CD14-positive monocyte (primary cell): ENCODE data around the gene TENT4A. TPM values are rescaled to one million over a fixed set of nuclear protein-coding genes. Genes with fewer than 3 reads are reported as not detected.

Source experiments
- DNase-seq, 3 donors: peaks; one replicate each; pipeline ENCODE4 v3.0.0-alpha.2; 2011 to 2022
- H2AFZ ChIP-seq: 2 replicates; pipeline ENCODE4 v1.6.0; 2012; ENCODE audit warnings: mild to moderate bottlenecking, low read depth, low read length, inconsistent platforms; ENCODE audit not compliant: insufficient read depth, poor library complexity, severe bottlenecking
- H3K27ac ChIP-seq, 2 donors: 1 replicate in 1 of 2; 2 replicates in 1 of 2; pipeline ENCODE4 v1.5.1; 2012 to 2013; ENCODE audit warnings: low read length in 2 of 2, control low read depth in 1 of 2, inconsistent platforms in 1 of 2, low read depth in 1 of 2, mild to moderate bottlenecking in 1 of 2
- H3K27me3 ChIP-seq, 2 donors: one replicate each; pipeline versions ENCODE4 v1.6.0 to v1.6.1; 2011 to 2013; ENCODE audit warnings: low read length in 2 of 2; ENCODE audit not compliant: control insufficient read depth in 2 of 2, insufficient read depth in 2 of 2
- H3K36me3 ChIP-seq, 2 donors: replicated peaks in 1 of 2; 1 replicate in 1 of 2; 2 replicates in 1 of 2; pipeline versions ENCODE4 v1.5.1 to v1.6.1; 2012 to 2013; ENCODE audit warnings: low read length in 2 of 2, control low read depth in 1 of 2, inconsistent platforms in 1 of 2, mild to moderate bottlenecking in 1 of 2; ENCODE audit not compliant: insufficient read depth in 2 of 2, control insufficient read depth in 1 of 2
- H3K4me1 ChIP-seq, 2 donors: 1 replicate in 1 of 2; 2 replicates in 1 of 2; pipeline versions ENCODE4 v1.5.1 to v1.6.1; 2012 to 2013; ENCODE audit warnings: low read length in 2 of 2, control low read depth in 1 of 2, inconsistent platforms in 1 of 2, mild to moderate bottlenecking in 1 of 2, moderate library complexity in 1 of 2; ENCODE audit not compliant: insufficient read depth in 2 of 2, control insufficient read depth in 1 of 2
- H3K4me2 ChIP-seq: replicated peaks from 2 replicates; pipeline ENCODE3; 2012; ENCODE audit warnings: low read length, moderate library complexity, mild to moderate bottlenecking; ENCODE audit not compliant: poor library complexity, severe bottlenecking; ENCODE audit errors: extremely low read depth
- H3K4me3 ChIP-seq, 3 experiments: fragments of 200-600 bp in 1 of 3; sonication (generic) in 1 of 3; replicated peaks in 1 of 3; 1 replicate in 2 of 3; 2 replicates in 1 of 3; pipeline ENCODE4 v1.5.1; 2011 to 2013; ENCODE audit warnings: low read length in 3 of 3, mild to moderate bottlenecking in 3 of 3, control low read depth in 2 of 3, low read depth in 2 of 3, inconsistent platforms in 1 of 3, moderate library complexity in 1 of 3
- H3K79me2 ChIP-seq: 2 replicates; pipeline ENCODE4 v1.6.0; 2012; ENCODE audit warnings: mild to moderate bottlenecking, control low read depth, inconsistent platforms, low read length, moderate library complexity; ENCODE audit not compliant: insufficient read depth
- H3K9ac ChIP-seq: 2 replicates; pipeline ENCODE4 v1.6.0; 2017; ENCODE audit warnings: low read length, mild to moderate bottlenecking; ENCODE audit not compliant: insufficient read depth, poor library complexity, severe bottlenecking
- H3K9me3 ChIP-seq, 2 donors: replicated peaks in 1 of 2; 1 replicate in 1 of 2; 2 replicates in 1 of 2; pipeline versions ENCODE4 v1.5.1 to v1.6.1; 2012 to 2013; ENCODE audit warnings: low read length in 2 of 2, control low read depth in 1 of 2; ENCODE audit not compliant: control insufficient read depth in 1 of 2, insufficient read depth in 1 of 2
- H4K20me1 ChIP-seq: 2 replicates; pipeline ENCODE4 v1.6.0; 2012; ENCODE audit warnings: mild to moderate bottlenecking, low read length, control low read depth, moderate library complexity; ENCODE audit not compliant: insufficient read depth
- H3K27ac Mint-ChIP-seq, 7 donors: one replicate each; pipeline ENCODE4 v1.8.0; 2020; ENCODE audit warnings: mild to moderate bottlenecking in 7 of 7, mixed read lengths in 7 of 7, moderate library complexity in 6 of 7, inconsistent platforms in 2 of 7
- H3K27me3 Mint-ChIP-seq, 3 donors: one replicate each; pipeline ENCODE4 v1.8.0; 2021 to 2022; ENCODE audit warnings: low read depth in 3 of 3, mild to moderate bottlenecking in 3 of 3, mixed read lengths in 3 of 3, moderate library complexity in 3 of 3, inconsistent platforms in 1 of 3
- H3K36me3 Mint-ChIP-seq, 2 donors: one replicate each; pipeline ENCODE4 v1.8.0; 2020; ENCODE audit warnings: mixed read lengths in 2 of 2, inconsistent platforms in 1 of 2, mild to moderate bottlenecking in 1 of 2
- H3K4me1 Mint-ChIP-seq: one replicate; pipeline ENCODE4 v1.8.0; 2020; ENCODE audit warnings: mild to moderate bottlenecking, mixed read lengths
- H3K4me3 Mint-ChIP-seq, 2 donors: one replicate each; pipeline ENCODE4 v1.8.0; 2020; ENCODE audit warnings: mild to moderate bottlenecking in 2 of 2, mixed read lengths in 2 of 2, moderate library complexity in 1 of 2
- H3K9me3 Mint-ChIP-seq, 7 donors: one replicate each; pipeline ENCODE4 v1.8.0; 2020 to 2022; ENCODE audit warnings: mixed read lengths in 7 of 7, mild to moderate bottlenecking in 6 of 7, moderate library complexity in 6 of 7, inconsistent platforms in 2 of 7
- CTCF ChIP-seq: fragments of 200-600 bp; IDR thresholded peaks from one replicate; pipeline ENCODE4 v1.8.0; 2022; ENCODE audit warnings: antibody characterized with exemption, mild to moderate bottlenecking
- WGBS: methylation state at CpG from one replicate; pipeline ENCODE4 v1.1.5; 2013; ENCODE audit warnings: missing lambda C conversion rate; ENCODE audit not compliant: insufficient coverage; 5-methylcytosine and 5-hydroxymethylcytosine counted together
- intact Hi-C, 2 donors: fragments of 100-400 bp; cut with micrococcal nuclease; formaldehyde crosslinking; loops; one replicate each; pipeline versions ENCODE4 v1.15.0 to v1.15.1; 2023
- polyA plus RNA-seq, 3 donors: library from polyadenylated mRNA; depleted of rRNA in 1 of 3; unstranded in 2 of 3; stranded (reverse) in 1 of 3; fragments of 300-500 nt in 2 of 3; fragments of >200 nt in 1 of 3; fragmentation: Illumina TruSeq in 2 of 3; gene quantifications; 1 replicate in 2 of 3; 2 replicates in 1 of 3; pipeline ENCODE4 v1.2.3, GENCODE V29; 2012 to 2021

TENT4A gene
- polyA plus RNA-seq, 3 donors, result 0.17 to 15.6 (median 0.44) TPM

- Mint-ChIP-seq H3K27me3 (peaks cover 4 to 7% (median 6%) of the 10 kb centered on the region in 3 donors), H3K36me3 (no peaks in the 10 kb centered on the region), H3K9me3 (no peaks in the 10 kb centered on the region), H3K4me3 (no peak overlapping the region), H3K4me1 (peaks cover 59% of the 10 kb centered on the region), H3K27ac (peak overlapping the region in 1 of 7 donors; percentile 57)
- no peak for DNase-seq
- no peaks in the 10 kb centered on the region for H3K9me3 ChIP-seq
- H3K4me1 ChIP-seq, result peaks cover 42 to 43% of the 10 kb centered on the region in 2 donors
- intact Hi-C loops, result no loop called here
- H3K27ac ChIP-seq, result no peak overlapping the region
- no peaks in the 10 kb centered on the region for H3K79me2 ChIP-seq
- no peak overlapping the region for H3K4me3 ChIP-seq
- H3K36me3 ChIP-seq, result no peaks in the 10 kb centered on the region
- no peak overlapping the region for H2AFZ ChIP-seq
- WGBS, result 100% methylated on average over 5 of the region's 7 CpGs
- H4K20me1 ChIP-seq, result no peaks in the 10 kb centered on the region
- H3K4me2 ChIP-seq, result no peak overlapping the region
- no peaks in the 10 kb centered on the region for H3K27me3 ChIP-seq
- no peak overlapping the region for H3K9ac ChIP-seq
- no peak for TF ChIP-seq CTCF
Measured at GRCh38 chr5:6788439-6788838, 75.2 kb downstream of the TENT4A start.

GRCh38 chr5:6788956-6789649, 75.9 kb downstream of the TENT4A start:
- H4K20me1 ChIP-seq, result no peaks in the 10 kb centered on the region
- intact Hi-C loops, result no loop called here
- Mint-ChIP-seq H3K27ac (peak overlapping the region in 3 of 7 donors; percentile 20 to 38 (median 22)), H3K4me3 (no peak overlapping the region), H3K4me1 (peaks cover 56% of the 10 kb centered on the region), H3K9me3 (no peaks in the 10 kb centered on the region), H3K27me3 (peaks cover 4 to 7% (median 6%) of the 10 kb centered on the region in 3 donors), H3K36me3 (no peaks in the 10 kb centered on the region)
- no peak overlapping the region for H3K4me3 ChIP-seq
- H3K4me2 ChIP-seq, result no peak overlapping the region
- peaks cover 36 to 40% of the 10 kb centered on the region in 2 donors for H3K4me1 ChIP-seq
- no peak for TF ChIP-seq CTCF
- H3K9ac ChIP-seq, result no peak overlapping the region
- H3K27me3 ChIP-seq, result no peaks in the 10 kb centered on the region
- H2AFZ ChIP-seq, result no peak overlapping the region
- no peaks in the 10 kb centered on the region for H3K9me3 ChIP-seq
- H3K27ac ChIP-seq, result no peak overlapping the region
- no peaks in the 10 kb centered on the region for H3K36me3 ChIP-seq
- H3K79me2 ChIP-seq, result no peaks in the 10 kb centered on the region
- 91% methylated on average over 11 of the region's 15 CpGs for WGBS
- no peak for DNase-seq
